GM18858 (cell line): ENCODE results near the gene DOHH.

ENCODE experiments used
- ATAC-seq: cut with Tn5 transposase; IDR thresholded peaks from one replicate; pipeline ENCODE4 v1.9.1; 2021; ENCODE audit not compliant: unreplicated experiment

Gene DOHH

GRCh38 chr19:3500429-3501101 is at the start of gene DOHH:
TSS of gene DOHH (minus strand) at chr19:3500674. CDS start at chr19:3496814, 3,860 bp downstream.
- ATAC-seq, result peak; percentile 53

GRCh38 chr19:3549816-3550215 is 49.3 kb upstream of the DOHH start:
- no peak for ATAC-seq

- no peak for ATAC-seq
These were observed 48.1 kb upstream of the DOHH start for GRCh38 chr19:3548606-3549005.

- ATAC-seq, result no peak
These were observed 47.4 kb upstream of the DOHH start for GRCh38 chr19:3547767-3548282.

GRCh38 chr19:3547301-3547731 is 46.8 kb upstream of the DOHH start:
- ATAC-seq, result no peak

GRCh38 chr19:3546119-3546518 is 45.6 kb upstream of the DOHH start:
- no peak for ATAC-seq

- no peak for ATAC-seq
These were observed 45.2 kb upstream of the DOHH start for GRCh38 chr19:3545669-3546034.

- no peak for ATAC-seq
These were observed 44.5 kb upstream of the DOHH start for GRCh38 chr19:3544742-3545668.

GRCh38 chr19:3544058-3544376 is 43.5 kb upstream of the DOHH start:
- ATAC-seq, result no peak

- ATAC-seq, result no peak
These were observed 42.9 kb upstream of the DOHH start for GRCh38 chr19:3543150-3544057.

- no peak for ATAC-seq
These were observed 39.3 kb upstream of the DOHH start for GRCh38 chr19:3539756-3540118.

GRCh38 chr19:3538965-3539755 is 38.7 kb upstream of the DOHH start, which contains the start of gene TEKTIP1:
TSS of gene TEKTIP1 (plus strand) at chr19:3539174. CDS start at chr19:3539178, 4 bp downstream.
- no peak for ATAC-seq

GRCh38 chr19:3538258-3538929 is 37.9 kb upstream of the DOHH start:
- no peak for ATAC-seq

GRCh38 chr19:3537438-3538240 is 37.2 kb upstream of the DOHH start:
- no peak for ATAC-seq

GRCh38 chr19:3537101-3537437 is 36.6 kb upstream of the DOHH start:
- ATAC-seq, result no peak

GRCh38 chr19:3536429-3537100 is 36.1 kb upstream of the DOHH start:
- no peak for ATAC-seq

GRCh38 chr19:3535981-3536380 is 35.5 kb upstream of the DOHH start:
- ATAC-seq, result no peak

- no peak for ATAC-seq
These were observed 35.1 kb upstream of the DOHH start for GRCh38 chr19:3535563-3535965.

- ATAC-seq, result no peak
These were observed 34.7 kb upstream of the DOHH start for GRCh38 chr19:3535235-3535535.
